GM12878 (cell line): ENCODE data around the gene SLC26A8.

Experiments used
- ATF7 ChIP-seq: fragments of 450-650 bp; IDR thresholded peaks from 2 replicates; pipeline ENCODE4 v1.6.1; 2016; ENCODE audit warnings: low read depth, mild to moderate bottlenecking
- CREB1 ChIP-seq: IDR thresholded peaks from 2 replicates; pipeline ENCODE4 v1.6.1; 2012; ENCODE audit warnings: low read depth, mild to moderate bottlenecking, inconsistent platforms
- CTCF ChIP-seq, 3 experiments: IDR thresholded peaks in 2 of 3; conservative IDR thresholded peaks in 1 of 3; 2 replicates each; pipeline ENCODE4 v1.5.1; 2011; ENCODE audit warnings: low read depth in 3 of 3, low read length in 3 of 3, mild to moderate bottlenecking in 3 of 3, control low read depth in 2 of 3, moderate library complexity in 2 of 3, inconsistent platforms in 1 of 3, mixed read lengths in 1 of 3; ENCODE audit not compliant: control insufficient read depth in 2 of 3, insufficient read depth in 1 of 3; ENCODE audit errors: extremely low read depth in 1 of 3
- IKZF1 ChIP-seq: fragments of 450-650 bp; conservative IDR thresholded peaks from 2 replicates; pipeline ENCODE4 v1.6.1; 2017; ENCODE audit warnings: antibody characterized with exemption, mild to moderate bottlenecking
- IKZF2 ChIP-seq, 2 experiments: fragments of 450-650 bp; IDR thresholded peaks; 2 replicates each; pipeline ENCODE4 v1.6.1; 2017; ENCODE audit warnings: mild to moderate bottlenecking in 2 of 2, moderate library complexity in 2 of 2
- IRF4 ChIP-seq: IDR thresholded peaks from 2 replicates; pipeline ENCODE4 v1.6.1; 2011; ENCODE audit warnings: low read depth, low read length
- JUND ChIP-seq: IDR thresholded peaks from 2 replicates; pipeline ENCODE4 v1.6.1; 2012; ENCODE audit warnings: low read depth, mild to moderate bottlenecking, low read length, improper control_type of control experiment, moderate library complexity
- POLR2A ChIP-seq: IDR thresholded peaks from 2 replicates; pipeline ENCODE4 v1.6.1; 2011; ENCODE audit warnings: low read depth, mild to moderate bottlenecking, low read length
- RCOR1 ChIP-seq: conservative IDR thresholded peaks from 2 replicates; pipeline ENCODE4 v1.6.1; 2012; ENCODE audit warnings: low read depth, low read length, improper control_type of control experiment
- REST ChIP-seq: IDR thresholded peaks from 2 replicates; pipeline ENCODE4 v1.6.1; 2012; ENCODE audit warnings: mild to moderate bottlenecking, low read depth, low read length
- SMC3 ChIP-seq: IDR thresholded peaks from 2 replicates; pipeline ENCODE4 v1.6.1; 2011; ENCODE audit warnings: low read length, improper control_type of control experiment, borderline replicate concordance
- ZZZ3 ChIP-seq: IDR thresholded peaks from 2 replicates; pipeline ENCODE4 v1.6.1; 2011; ENCODE audit warnings: low read depth; ENCODE audit not compliant: control insufficient read depth, insufficient read length
- TF ChIP-seq, protein P1 (sequence below): IDR thresholded peaks from 2 replicates; pipeline ENCODE4 v1.6.1; 2011; ENCODE audit warnings: borderline replicate concordance, low read depth, mild to moderate bottlenecking, moderate library complexity, low read length; ENCODE audit not compliant: insufficient read depth, poor library complexity, severe bottlenecking

GRCh38 chr6:36029464-36029863 is 5.0 kb upstream of the SLC26A8 start:
- TF ChIP-seq ZZZ3: no peak
- no peak for TF ChIP-seq CTCF (IDR thresholded peaks at IDR 0.05 in 2 of 3, conservative IDR thresholded peaks at IDR 0.05 in 1 of 3; ENCODE audit: control insufficient read depth in 2 of 3, extremely low read depth in 1 of 3, insufficient read depth in 1 of 3, low read depth in 3 of 3, low read length in 3 of 3)
- no peak for TF ChIP-seq IKZF2 (IDR thresholded peaks at IDR 0.05)
- TF ChIP-seq, protein P1, sequence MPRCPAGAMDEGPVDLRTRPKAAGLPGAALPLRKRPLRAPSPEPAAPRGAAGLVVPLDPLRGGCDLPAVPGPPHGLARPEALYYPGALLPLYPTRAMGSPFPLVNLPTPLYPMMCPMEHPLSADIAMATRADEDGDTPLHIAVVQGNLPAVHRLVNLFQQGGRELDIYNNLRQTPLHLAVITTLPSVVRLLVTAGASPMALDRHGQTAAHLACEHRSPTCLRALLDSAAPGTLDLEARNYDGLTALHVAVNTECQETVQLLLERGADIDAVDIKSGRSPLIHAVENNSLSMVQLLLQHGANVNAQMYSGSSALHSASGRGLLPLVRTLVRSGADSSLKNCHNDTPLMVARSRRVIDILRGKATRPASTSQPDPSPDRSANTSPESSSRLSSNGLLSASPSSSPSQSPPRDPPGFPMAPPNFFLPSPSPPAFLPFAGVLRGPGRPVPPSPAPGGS: no peak
- TF ChIP-seq ATF7: no peak
- TF ChIP-seq IKZF1: no peak
- no peak for TF ChIP-seq IRF4
- no peak for TF ChIP-seq SMC3
- TF ChIP-seq POLR2A: no peak
- no peak for TF ChIP-seq RCOR1
- no peak for TF ChIP-seq CREB1
- TF ChIP-seq REST: no peak
- TF ChIP-seq JUND: no peak
